B cell (primary cell): ENCODE results near the gene ZBTB32. TPM values are rescaled to one million over a fixed set of nuclear protein-coding genes. Genes with fewer than 3 reads are reported as not detected.

Experiments
- ATAC-seq: fragments of 200-7000 bp; cut with Tn5 transposase; one replicate; pipeline ENCODE4 v1.10.0; 2021; ENCODE audit warnings: low read depth, mild to moderate bottlenecking, moderate number of reproducible peaks, moderate library complexity
- CTCF ChIA-PET: fragments of 350-600 bp; sonication (Branson Sonifier 250); formaldehyde crosslinking; loops from one replicate; lab custom pipeline; 2021; ENCODE audit warnings: antibody characterized with exemption, inconsistent platforms; lab: Charles Lee
- POLR2A ChIA-PET: fragments of 350-600 bp; sonication (Branson Sonifier 250); formaldehyde crosslinking; loops from one replicate; lab custom pipeline; 2021; ENCODE audit warnings: antibody characterized with exemption; lab: Charles Lee
- DNase-seq: peaks from one replicate; pipeline ENCODE4 v3.0.0; 2013
- H2AFZ ChIP-seq: 2 replicates; pipeline ENCODE4 v1.6.1; 2012; ENCODE audit warnings: mild to moderate bottlenecking, low read depth, low read length; ENCODE audit not compliant: insufficient read depth, poor library complexity, severe bottlenecking
- H3K27ac ChIP-seq, 2 donors: 1 replicate in 1 of 2; 2 replicates in 1 of 2; pipeline ENCODE4 v1.5.1; 2012 to 2013; ENCODE audit warnings: low read length in 2 of 2, mild to moderate bottlenecking in 2 of 2, moderate library complexity in 1 of 2
- H3K27me3 ChIP-seq, 4 experiments: fragments of 200-600 bp in 1 of 4; sonication (generic) in 1 of 4; replicated peaks in 1 of 4; 1 replicate in 2 of 4; 2 replicates in 2 of 4; pipeline versions ENCODE4 v1.6.1 to v1.7.0; 2013 to 2016; ENCODE audit warnings: low read length in 3 of 4, mild to moderate bottlenecking in 2 of 4, mixed read lengths in 1 of 4, moderate library complexity in 1 of 4; ENCODE audit not compliant: insufficient read depth in 4 of 4, control insufficient read depth in 3 of 4; ENCODE audit errors: control extremely low read depth in 1 of 4
- H3K36me3 ChIP-seq, 2 experiments: replicated peaks in 1 of 2; 1 replicate in 1 of 2; 2 replicates in 1 of 2; pipeline versions ENCODE4 v1.6.1 to v1.7.1; 2013; ENCODE audit warnings: low read length in 1 of 2; ENCODE audit not compliant: insufficient read depth in 2 of 2, control insufficient read depth in 1 of 2; ENCODE audit errors: control extremely low read depth in 1 of 2, extremely low read depth in 1 of 2
- H3K4me1 ChIP-seq, 2 donors: fragments of 200-600 bp in 1 of 2; sonication (generic) in 1 of 2; 1 replicate in 1 of 2; 2 replicates in 1 of 2; pipeline versions ENCODE4 v1.5.1 to v1.6.1; 2013 to 2017; ENCODE audit warnings: low read length in 2 of 2; ENCODE audit not compliant: control insufficient read depth in 2 of 2, insufficient read depth in 2 of 2
- H3K4me2 ChIP-seq: replicated peaks from 2 replicates; pipeline ENCODE3; 2012; ENCODE audit warnings: mild to moderate bottlenecking, low read depth, low read length; ENCODE audit not compliant: poor library complexity, severe bottlenecking
- H3K4me3 ChIP-seq, 5 experiments: fragments of 200-600 bp in 1 of 5; sonication (generic) in 1 of 5; 1 replicate in 3 of 5; 2 replicates in 2 of 5; pipeline versions ENCODE4 v1.5.1 to v1.7.0; 2011 to 2016; ENCODE audit warnings: low read length in 4 of 5, mild to moderate bottlenecking in 4 of 5, low read depth in 2 of 5, control low read depth in 1 of 5, moderate library complexity in 1 of 5; ENCODE audit not compliant: insufficient read depth in 1 of 5; ENCODE audit errors: control extremely low read depth in 1 of 5, extremely low read depth in 1 of 5
- H3K79me2 ChIP-seq: fragments of 200-600 bp; sonication (generic); one replicate; pipeline ENCODE4 v1.6.0; 2016; ENCODE audit warnings: low read length; ENCODE audit not compliant: control insufficient read depth, insufficient read depth
- H3K9ac ChIP-seq: fragments of 200-600 bp; sonication (generic); 2 replicates; pipeline ENCODE4 v1.6.1; 2017; ENCODE audit warnings: mild to moderate bottlenecking, low read length, moderate library complexity
- H3K9me3 ChIP-seq, 3 donors: one replicate each; pipeline versions ENCODE4 v1.6.1 to v1.7.1; 2013; ENCODE audit warnings: low read length in 2 of 3; ENCODE audit not compliant: control insufficient read depth in 2 of 3, insufficient read depth in 1 of 3; ENCODE audit errors: control extremely low read depth in 1 of 3
- H4K20me1 ChIP-seq: 2 replicates; pipeline ENCODE4 v1.6.0; 2012; ENCODE audit warnings: mild to moderate bottlenecking, low read length; ENCODE audit not compliant: insufficient read depth, control insufficient read depth, poor library complexity, severe bottlenecking
- H3K27ac Mint-ChIP-seq: one replicate; pipeline ENCODE4 v1.8.0; 2021; ENCODE audit warnings: mixed read lengths
- H3K27me3 Mint-ChIP-seq: one replicate; pipeline ENCODE4 v1.8.0; 2021; ENCODE audit warnings: mixed read lengths
- H3K4me1 Mint-ChIP-seq: one replicate; pipeline ENCODE4 v1.8.0; 2021; ENCODE audit warnings: mixed read lengths
- H3K4me3 Mint-ChIP-seq: one replicate; pipeline ENCODE4 v1.8.0; 2021; ENCODE audit warnings: mixed read lengths
- H3K9me3 Mint-ChIP-seq: one replicate; pipeline ENCODE4 v1.8.0; 2022; ENCODE audit warnings: mixed read lengths; ENCODE audit not compliant: insufficient read depth
- EZH2 ChIP-seq: IDR thresholded peaks from 2 replicates; pipeline ENCODE4 v1.6.1; 2012; ENCODE audit warnings: borderline replicate concordance, low read depth, mild to moderate bottlenecking, moderate library complexity, low read length; ENCODE audit not compliant: insufficient read depth, poor library complexity, severe bottlenecking
- WGBS: methylation state at CpG from one replicate; pipeline ENCODE4 v1.1.5; 2013; ENCODE audit warnings: missing lambda C conversion rate; ENCODE audit not compliant: insufficient coverage; 5-methylcytosine and 5-hydroxymethylcytosine counted together
- intact Hi-C: fragments of 100-400 bp; cut with micrococcal nuclease; formaldehyde crosslinking; loops from one replicate; pipeline ENCODE4 v1.10.0; 2022
- polyA plus RNA-seq: library from polyadenylated mRNA; depleted of rRNA; stranded (reverse); fragments of >200 nt; gene quantifications from 2 replicates; pipeline ENCODE4 v1.2.3, GENCODE V29; 2012
- total RNA-seq, 2 donors: library from RNA; stranded (reverse); fragments of 120-200 nt in 1 of 2; gene quantifications; 1 replicate in 1 of 2; 2 replicates in 1 of 2; pipeline versions ENCODE4 v1.2.3 to v1.2.4, GENCODE V29; 2013 to 2022
- TF ChIP-seq, protein P1 (sequence below): fragments of 200-600 bp; IDR thresholded peaks from one replicate; pipeline ENCODE4 v1.8.0; 2022; ENCODE audit warnings: antibody characterized with exemption, mild to moderate bottlenecking

Gene ZBTB32
- total and polyA plus RNA-seq, 2 donors (not counting 1 experiment from before 2014, with no cell fraction given): 18.9 to 28.1 TPM

DNA sequence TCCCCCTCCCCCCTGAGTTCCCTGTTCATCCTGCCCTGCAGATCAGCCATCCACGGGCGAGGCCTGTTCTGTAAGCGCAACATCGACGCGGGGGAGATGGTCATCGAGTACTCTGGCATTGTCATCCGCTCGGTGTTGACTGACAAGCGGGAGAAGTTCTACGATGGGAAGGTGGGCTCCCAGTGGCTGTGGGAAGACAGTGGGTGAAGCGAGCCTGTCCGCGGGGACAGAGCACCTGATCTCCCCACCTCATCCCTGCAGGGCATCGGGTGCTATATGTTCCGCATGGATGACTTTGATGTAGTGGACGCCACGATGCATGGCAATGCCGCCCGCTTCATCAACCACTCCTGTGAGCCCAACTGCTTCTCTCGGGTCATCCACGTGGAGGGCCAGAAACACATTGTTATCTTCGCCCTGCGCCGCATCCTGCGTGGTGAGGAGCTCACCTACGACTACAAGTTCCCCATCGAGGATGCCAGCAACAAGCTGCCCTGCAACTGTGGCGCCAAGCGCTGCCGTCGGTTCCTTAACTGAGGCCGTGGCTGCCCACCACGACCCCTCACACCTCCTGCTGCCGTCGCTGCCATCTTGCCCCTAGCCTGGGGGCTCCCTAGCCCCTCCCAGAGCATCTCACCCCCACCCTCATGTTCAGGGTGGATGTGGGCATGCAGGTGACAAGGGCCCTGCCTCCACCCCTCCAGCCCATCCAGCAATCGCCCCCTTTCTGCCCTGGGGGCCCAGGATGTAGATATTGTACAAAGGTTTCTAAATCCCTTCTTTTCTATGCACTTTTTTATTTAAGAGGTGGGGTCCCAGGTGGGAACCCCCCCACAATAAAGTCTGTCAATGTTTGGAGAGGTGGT lies 33.9 kb downstream of the ZBTB32 start:
- TF ChIP-seq, protein P1, sequence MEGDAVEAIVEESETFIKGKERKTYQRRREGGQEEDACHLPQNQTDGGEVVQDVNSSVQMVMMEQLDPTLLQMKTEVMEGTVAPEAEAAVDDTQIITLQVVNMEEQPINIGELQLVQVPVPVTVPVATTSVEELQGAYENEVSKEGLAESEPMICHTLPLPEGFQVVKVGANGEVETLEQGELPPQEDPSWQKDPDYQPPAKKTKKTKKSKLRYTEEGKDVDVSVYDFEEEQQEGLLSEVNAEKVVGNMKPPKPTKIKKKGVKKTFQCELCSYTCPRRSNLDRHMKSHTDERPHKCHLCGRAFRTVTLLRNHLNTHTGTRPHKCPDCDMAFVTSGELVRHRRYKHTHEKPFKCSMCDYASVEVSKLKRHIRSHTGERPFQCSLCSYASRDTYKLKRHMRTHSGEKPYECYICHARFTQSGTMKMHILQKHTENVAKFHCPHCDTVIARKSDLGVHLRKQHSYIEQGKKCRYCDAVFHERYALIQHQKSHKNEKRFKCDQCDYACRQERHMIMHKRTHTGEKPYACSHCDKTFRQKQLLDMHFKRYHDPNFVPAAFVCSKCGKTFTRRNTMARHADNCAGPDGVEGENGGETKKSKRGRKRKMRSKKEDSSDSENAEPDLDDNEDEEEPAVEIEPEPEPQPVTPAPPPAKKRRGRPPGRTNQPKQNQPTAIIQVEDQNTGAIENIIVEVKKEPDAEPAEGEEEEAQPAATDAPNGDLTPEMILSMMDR: no peak
- TF ChIP-seq EZH2: no peak
- peaks cover 22 to 50% of the 10 kb centered on the region in 2 donors for H3K4me1 ChIP-seq
- POLR2A ChIA-PET: no interaction called here
- Mint-ChIP-seq H3K27me3 (no peaks in the 10 kb centered on the region), H3K4me1 (peaks cover 47% of the 10 kb centered on the region), H3K4me3 (peak overlapping the region; percentile 61), H3K27ac (peak overlapping the region; percentile 27), H3K9me3 (no peaks in the 10 kb centered on the region)
- H4K20me1 ChIP-seq: peaks cover 37% of the 10 kb centered on the region
- no peaks in the 10 kb centered on the region for H3K9me3 ChIP-seq
- intact Hi-C loops: no loop called here
- peaks cover 42% of the 10 kb centered on the region for H3K79me2 ChIP-seq
- H3K27ac ChIP-seq: peak overlapping the region in 1 of 2 donors; percentile 52
- DNase-seq (no peak), ATAC-seq (no peak)
- no peak overlapping the region for H3K4me2 ChIP-seq
- H3K9ac ChIP-seq: no peak overlapping the region
- WGBS: 94% methylated on average over 33 of the region's 37 CpGs
- H3K36me3 ChIP-seq: peaks cover 0 to 50% of the 10 kb centered on the region in 2 experiments
- H2AFZ ChIP-seq: no peak overlapping the region
- H3K27me3 ChIP-seq: no peaks in the 10 kb centered on the region
- H3K4me3 ChIP-seq: no peak overlapping the region
- CTCF ChIA-PET: no interaction called here

GRCh38 chr19:35738887-35739229 lies 34.5 kb downstream of the ZBTB32 start:
- TF ChIP-seq, protein P1: no peak
- no peak for TF ChIP-seq EZH2
- Histone ChIP-seq H3K4me3 (no peak overlapping the region), H4K20me1 (peaks cover 37% of the 10 kb centered on the region), H3K4me1 (peaks cover 28 to 56% of the 10 kb centered on the region in 2 donors), H3K36me3 (peaks cover 0 to 47% of the 10 kb centered on the region in 2 experiments), H3K27me3 (no peaks in the 10 kb centered on the region), H2AFZ (no peak overlapping the region), H3K27ac (no peak overlapping the region), H3K79me2 (peaks cover 48% of the 10 kb centered on the region), H3K9me3 (no peaks in the 10 kb centered on the region), H3K4me2 (no peak overlapping the region), H3K9ac (no peak overlapping the region)
- H3K4me3 Mint-ChIP-seq: peak overlapping the region; percentile 61
- peak overlapping the region; percentile 27 for H3K27ac Mint-ChIP-seq
- no peaks in the 10 kb centered on the region for H3K27me3 Mint-ChIP-seq
- H3K4me1 Mint-ChIP-seq: peaks cover 50% of the 10 kb centered on the region
- intact Hi-C loops: no loop called here
- no peaks in the 10 kb centered on the region for H3K9me3 Mint-ChIP-seq
- 100% methylated on average over 1 of the region's 2 CpGs for WGBS
- ATAC-seq (no peak), DNase-seq (no peak)
- ChIA-PET POLR2A (no interaction called here), CTCF (no interaction called here)
